Transverse colon (tissue), 3 donors: Measurements from ENCODE around the gene FKBP9.

Source experiments
- CTCF ChIP-seq, 5 experiments: fragments of 200-600 bp in 3 of 5; fragments of 450-650 bp in 2 of 5; sonication (generic) in 3 of 5; IDR thresholded peaks; 1 replicate in 2 of 5; 2 replicates in 3 of 5; pipeline ENCODE4 v1.5.1; 2016 to 2017; ENCODE audit warnings: antibody characterized with exemption in 5 of 5, inconsistent platforms in 3 of 5, mild to moderate bottlenecking in 2 of 5, moderate library complexity in 1 of 5
- POLR2A ChIP-seq: fragments of 450-650 bp; IDR thresholded peaks from one replicate; pipeline ENCODE4 v1.6.1; 2016; ENCODE audit warnings: antibody characterized with exemption, mild to moderate bottlenecking, moderate library complexity

DNA sequence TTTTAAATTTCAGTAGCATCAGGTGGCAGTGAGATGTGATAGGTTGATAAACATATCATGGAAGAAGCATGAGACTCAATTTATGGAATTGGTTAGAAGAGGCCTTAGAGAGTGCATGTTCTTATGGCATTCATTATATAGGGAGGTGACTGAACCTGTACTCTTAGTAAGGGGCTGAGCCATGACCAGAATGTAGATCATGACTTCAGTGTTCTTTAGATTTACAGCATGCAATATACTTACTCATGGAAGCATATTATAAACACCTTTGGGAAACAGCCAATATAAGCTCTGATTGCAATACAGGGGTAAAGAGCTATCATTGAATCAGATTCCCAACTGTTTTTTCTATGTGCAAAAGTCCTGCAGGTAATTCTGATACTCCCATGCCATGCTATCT is 55.1 kb downstream of the FKBP9 start:
- TF ChIP-seq CTCF (IDR thresholded peaks at IDR 0.05) (no peak), POLR2A (no peak)
